AG04449 (cell line): Measurements from ENCODE around the gene ETNK1.

ENCODE experiments used
- CTCF ChIA-PET: fragments of 350-600 bp; formaldehyde crosslinking; extraction: SDS; loops from one replicate; lab custom pipeline; 2021; ENCODE audit warnings: antibody characterized with exemption; lab: Yijun Ruan, JAX
- POLR2A ChIA-PET: fragments of 400-600, 350-600 bp; formaldehyde crosslinking; extraction: SDS; loops from one replicate; lab custom pipeline; 2020; ENCODE audit warnings: antibody characterized with exemption, inconsistent platforms; lab: Yijun Ruan, JAX
- DNase-seq: peaks from one replicate; pipeline ENCODE4 v3.0.0-alpha.2; 2010; ENCODE audit warnings: low read depth, low spot score
- H3K4me3 ChIP-seq: 2 replicates; pipeline ENCODE4 v1.5.1; 2011; ENCODE audit warnings: low read depth, mild to moderate bottlenecking, control low read depth, low read length
- TF ChIP-seq, protein P1 (sequence below): IDR thresholded peaks from one replicate; pipeline ENCODE4 v1.5.1; 2011; ENCODE audit warnings: mild to moderate bottlenecking, moderate library complexity, low read length, control low read depth, inconsistent platforms; ENCODE audit not compliant: insufficient read depth; ENCODE audit errors: missing control alignments

The ETNK1 gene

GRCh38 chr12:22628228-22628627, 3.3 kb downstream of the ETNK1 start:
- ChIA-PET CTCF (interaction anchor here (0.7 to 1.2 kb wide), 6 partner anchors 10 to 169 kb away, joined by 3 to 6 read pairs (median 4); no protein-coding TSS in a partner anchor), POLR2A (no interaction called here)
- no peak for DNase-seq
- TF ChIP-seq, protein P1, sequence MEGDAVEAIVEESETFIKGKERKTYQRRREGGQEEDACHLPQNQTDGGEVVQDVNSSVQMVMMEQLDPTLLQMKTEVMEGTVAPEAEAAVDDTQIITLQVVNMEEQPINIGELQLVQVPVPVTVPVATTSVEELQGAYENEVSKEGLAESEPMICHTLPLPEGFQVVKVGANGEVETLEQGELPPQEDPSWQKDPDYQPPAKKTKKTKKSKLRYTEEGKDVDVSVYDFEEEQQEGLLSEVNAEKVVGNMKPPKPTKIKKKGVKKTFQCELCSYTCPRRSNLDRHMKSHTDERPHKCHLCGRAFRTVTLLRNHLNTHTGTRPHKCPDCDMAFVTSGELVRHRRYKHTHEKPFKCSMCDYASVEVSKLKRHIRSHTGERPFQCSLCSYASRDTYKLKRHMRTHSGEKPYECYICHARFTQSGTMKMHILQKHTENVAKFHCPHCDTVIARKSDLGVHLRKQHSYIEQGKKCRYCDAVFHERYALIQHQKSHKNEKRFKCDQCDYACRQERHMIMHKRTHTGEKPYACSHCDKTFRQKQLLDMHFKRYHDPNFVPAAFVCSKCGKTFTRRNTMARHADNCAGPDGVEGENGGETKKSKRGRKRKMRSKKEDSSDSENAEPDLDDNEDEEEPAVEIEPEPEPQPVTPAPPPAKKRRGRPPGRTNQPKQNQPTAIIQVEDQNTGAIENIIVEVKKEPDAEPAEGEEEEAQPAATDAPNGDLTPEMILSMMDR: no peak
- H3K4me3 ChIP-seq: no peak overlapping the region

DNA sequence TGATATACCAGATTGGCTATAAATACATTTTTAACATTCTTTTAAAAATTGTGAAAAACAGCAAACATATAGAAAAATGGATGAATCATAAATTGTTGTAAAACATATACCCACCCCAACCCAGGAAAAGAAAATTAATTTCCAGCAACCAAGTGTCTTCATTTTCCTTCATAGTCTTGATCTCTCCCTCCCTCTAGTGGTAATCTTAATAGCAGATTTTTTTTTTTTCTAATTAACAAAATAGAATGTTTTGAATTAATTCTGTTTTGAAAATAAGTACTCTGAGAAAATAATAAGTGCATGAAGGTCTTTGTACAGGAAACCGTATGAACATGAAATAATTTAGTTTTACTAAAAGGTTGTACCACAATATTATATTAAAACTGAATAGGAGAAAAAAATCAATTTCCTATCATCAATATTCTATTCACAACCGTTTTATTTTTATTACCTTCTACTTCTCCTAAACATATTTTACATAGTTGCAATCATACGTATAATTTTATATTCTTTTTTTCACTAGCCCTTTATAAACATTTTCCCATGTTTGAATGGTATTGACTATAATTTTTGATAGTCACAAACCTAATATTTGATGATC, 7.0 kb downstream of the ETNK1 start:
- ChIA-PET POLR2A (no interaction called here), CTCF (interaction anchor here (1.3 kb wide), 1 partner anchor 10 kb away, joined by 3 read pairs; no protein-coding TSS in a partner anchor)
- no peak overlapping the region for H3K4me3 ChIP-seq
- no peak for DNase-seq
- TF ChIP-seq, protein P1: peak; percentile 14

GRCh38 chr12:22634883-22635282, 9.9 kb downstream of the ETNK1 start:
- no peak overlapping the region for H3K4me3 ChIP-seq
- TF ChIP-seq, protein P1: no peak
- ChIA-PET POLR2A (no interaction called here), CTCF (interaction anchor here (1.5 kb wide), 1 partner anchor 8 kb away, joined by 5 read pairs; no protein-coding TSS in a partner anchor)
- DNase-seq: no peak

DNA sequence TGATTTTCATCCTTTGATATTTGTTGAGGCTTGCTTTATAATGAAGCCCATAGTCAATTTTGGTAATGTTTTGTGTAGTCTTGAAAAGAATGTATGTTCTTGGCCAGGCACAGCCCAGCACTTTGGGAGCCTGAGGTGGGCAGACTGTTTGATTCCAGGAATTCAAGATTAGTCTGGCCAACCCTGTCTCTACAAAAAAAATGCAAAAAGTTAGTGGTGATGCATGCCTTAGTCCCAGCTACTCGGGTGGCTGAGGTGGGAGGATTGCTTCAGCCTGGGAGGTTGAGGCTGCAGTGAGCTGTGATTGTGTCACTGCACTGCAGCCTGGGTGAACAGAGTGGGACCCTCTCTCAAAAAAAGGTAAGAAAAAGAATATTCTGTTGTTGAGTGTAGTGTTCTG, 10.8 kb downstream of the ETNK1 start:
- TF ChIP-seq, protein P1: no peak
- CTCF ChIA-PET: interaction anchor here (1.1 to 1.5 kb wide), 2 partner anchors 8 to 52 kb away, joined by 4 to 5 read pairs; no protein-coding TSS in a partner anchor
- POLR2A ChIA-PET: interaction anchor here (0.6 kb wide), 1 partner anchor 11 kb away, joined by 3 read pairs; the partner anchor contains the start of gene ETNK1
- no peak overlapping the region for H3K4me3 ChIP-seq
- DNase-seq: no peak

- ChIA-PET POLR2A (interaction anchor here (0.7 kb wide), 1 partner anchor 16 kb away, joined by 3 read pairs; the partner anchor contains the start of gene ETNK1), CTCF (interaction anchor here (1.3 to 1.9 kb wide), 2 partner anchors 10 to 11 kb away, joined by 5 to 6 read pairs; no protein-coding TSS in a partner anchor)
- DNase-seq: no peak
- TF ChIP-seq, protein P1: no peak
- H3K4me3 ChIP-seq: no peak overlapping the region
These were observed 15.9 kb downstream of the ETNK1 start for GRCh38 chr12:22640851-22641250.

- TF ChIP-seq, protein P1: no peak
- H3K4me3 ChIP-seq: no peak overlapping the region
- no peak for DNase-seq
- ChIA-PET CTCF (interaction anchor here (0.8 to 1.9 kb wide), 4 partner anchors 9 to 17 kb away, joined by 3 to 5 read pairs (median 4); partner anchors contain the start of gene ETNK1), POLR2A (no interaction called here)
These were observed 16.5 kb downstream of the ETNK1 start for GRCh38 chr12:22641353-22642053.
